PC-3 (cell line): ENCODE results near the gene LRP1B. TPM values are rescaled to one million over a fixed set of nuclear protein-coding genes. Genes with fewer than 3 reads are reported as not detected.
A peak's percentile ranks its signal among the peaks of the same experiment; 100 is the strongest.

Experiments
- ATAC-seq: fragments of 200-7000 bp; cut with Tn5 transposase; 2 replicates; pipeline ENCODE4 v1.9.1; 2020; ENCODE audit warnings: mild to moderate bottlenecking, moderate library complexity
- BruUV-seq: library from RNA; stranded (reverse); fragments of 400-500 nt; replicated peaks from 2 replicates; lab custom pipeline; 2021; lab: Mats Ljungman, UMichigan
- CTCF ChIA-PET: fragments of 300-600 bp; sonication (Branson Sonifier 250); formaldehyde crosslinking; loops from one replicate; lab custom pipeline; 2022; ENCODE audit warnings: antibody characterized with exemption; lab: Charles Lee
- POLR2A ChIA-PET: fragments of 300-600 bp; sonication (Branson Sonifier 250); formaldehyde crosslinking; loops from one replicate; lab custom pipeline; 2022; ENCODE audit warnings: antibody characterized with exemption; ENCODE audit not compliant: unreplicated experiment; lab: Charles Lee
- DNase-seq: peaks from one replicate; pipeline ENCODE4 v3.0.0-alpha.2; 2015
- H2AFZ ChIP-seq: fragments of 300-600 bp; sonication (generic); 2 replicates; pipeline ENCODE4 v1.6.0; 2016; ENCODE audit warnings: antibody characterized with exemption, low read length
- H3F3A ChIP-seq: fragments of 300-600 bp; sonication (generic); one replicate; pipeline ENCODE4 v1.6.0; 2017; ENCODE audit warnings: antibody characterized with exemption, low read length, control low read depth, mild to moderate bottlenecking; ENCODE audit not compliant: unreplicated experiment
- H3K27ac ChIP-seq: fragments of 300-600 bp; sonication (generic); 2 replicates; pipeline ENCODE4 v1.5.1; 2016; ENCODE audit warnings: mild to moderate bottlenecking, low read length
- H3K27me3 ChIP-seq: fragments of 300-600 bp; sonication (generic); 2 replicates; pipeline ENCODE4 v1.6.1; 2016; ENCODE audit warnings: low read length, mixed read lengths
- H3K36me3 ChIP-seq: fragments of 300-600 bp; sonication (generic); 2 replicates; pipeline ENCODE4 v1.6.1; 2016; ENCODE audit warnings: low read depth, mixed run types, low read length, mixed read lengths
- H3K4me1 ChIP-seq: fragments of 300-600 bp; sonication (generic); 2 replicates; pipeline ENCODE4 v1.5.1; 2016; ENCODE audit warnings: low read length; ENCODE audit not compliant: insufficient read depth
- H3K4me2 ChIP-seq: fragments of 300-600 bp; sonication (generic); 2 replicates; pipeline ENCODE4 v1.6.0; 2016; ENCODE audit warnings: low read length
- H3K4me3 ChIP-seq: fragments of 300-600 bp; sonication (generic); 2 replicates; pipeline ENCODE4 v1.5.1; 2016; ENCODE audit warnings: mild to moderate bottlenecking, low read length, mixed read lengths
- H3K79me2 ChIP-seq: fragments of 300-600 bp; sonication (generic); 2 replicates; pipeline ENCODE4 v1.6.1; 2017; ENCODE audit warnings: low read length, mixed read lengths
- H3K9ac ChIP-seq: fragments of 300-600 bp; sonication (generic); 2 replicates; pipeline ENCODE4 v1.6.0; 2016; ENCODE audit warnings: mild to moderate bottlenecking, low read length
- H3K9me2 ChIP-seq: fragments of 300-600 bp; sonication (generic); replicated peaks from 2 replicates; pipeline ENCODE4 v1.6.1; 2016; ENCODE audit warnings: mixed run types, low read length, mixed read lengths
- H3K9me3 ChIP-seq: fragments of 300-600 bp; sonication (generic); 2 replicates; pipeline ENCODE4 v1.6.1; 2016; ENCODE audit warnings: low read length, mixed read lengths
- H4K20me1 ChIP-seq: fragments of 300-600 bp; sonication (generic); 2 replicates; pipeline ENCODE4 v1.6.1; 2016; ENCODE audit warnings: low read length, mixed read lengths
- EZH2 ChIP-seq: fragments of 300-600 bp; sonication (generic); IDR thresholded peaks from one replicate; pipeline ENCODE4 v1.6.1; 2017; ENCODE audit warnings: antibody characterized with exemption, mild to moderate bottlenecking, low read length; ENCODE audit not compliant: unreplicated experiment
- EZH2phosphoT487 ChIP-seq: fragments of 300-600 bp; sonication (generic); IDR thresholded peaks from 2 replicates; pipeline ENCODE4 v1.6.1; 2018; ENCODE audit warnings: mild to moderate bottlenecking, antibody characterized with exemption, low read length, borderline replicate concordance
- intact Hi-C: fragments of 100-400 bp; cut with micrococcal nuclease; formaldehyde crosslinking; loops from 2 replicates; pipeline ENCODE4 v1.9.0; 2023
- total RNA-seq: library from RNA; depleted of rRNA; stranded (reverse); fragments of >200 nt; gene quantifications from 2 replicates; pipeline ENCODE4 v1.2.3, GENCODE V29; 2014
- TF ChIP-seq, protein P1 (sequence below): fragments of 300-600 bp; sonication (generic); conservative IDR thresholded peaks from 2 replicates; pipeline ENCODE4 v1.5.1; 2017; ENCODE audit warnings: antibody characterized with exemption, low read depth, mild to moderate bottlenecking, low read length

LRP1B gene
- total RNA-seq, 1 experiment from 2014 or later, result 0.04 TPM

GRCh38 chr2:141618457-141618856 lies 512.4 kb downstream of the LRP1B start:
- ChIA-PET POLR2A (no interaction called here), CTCF (no interaction called here)
- no TSS peak for BruUV-seq
- TF ChIP-seq, protein P1, sequence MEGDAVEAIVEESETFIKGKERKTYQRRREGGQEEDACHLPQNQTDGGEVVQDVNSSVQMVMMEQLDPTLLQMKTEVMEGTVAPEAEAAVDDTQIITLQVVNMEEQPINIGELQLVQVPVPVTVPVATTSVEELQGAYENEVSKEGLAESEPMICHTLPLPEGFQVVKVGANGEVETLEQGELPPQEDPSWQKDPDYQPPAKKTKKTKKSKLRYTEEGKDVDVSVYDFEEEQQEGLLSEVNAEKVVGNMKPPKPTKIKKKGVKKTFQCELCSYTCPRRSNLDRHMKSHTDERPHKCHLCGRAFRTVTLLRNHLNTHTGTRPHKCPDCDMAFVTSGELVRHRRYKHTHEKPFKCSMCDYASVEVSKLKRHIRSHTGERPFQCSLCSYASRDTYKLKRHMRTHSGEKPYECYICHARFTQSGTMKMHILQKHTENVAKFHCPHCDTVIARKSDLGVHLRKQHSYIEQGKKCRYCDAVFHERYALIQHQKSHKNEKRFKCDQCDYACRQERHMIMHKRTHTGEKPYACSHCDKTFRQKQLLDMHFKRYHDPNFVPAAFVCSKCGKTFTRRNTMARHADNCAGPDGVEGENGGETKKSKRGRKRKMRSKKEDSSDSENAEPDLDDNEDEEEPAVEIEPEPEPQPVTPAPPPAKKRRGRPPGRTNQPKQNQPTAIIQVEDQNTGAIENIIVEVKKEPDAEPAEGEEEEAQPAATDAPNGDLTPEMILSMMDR, result no peak
- no peak for TF ChIP-seq EZH2phosphoT487
- no peak for TF ChIP-seq EZH2
- no peaks in the 10 kb centered on the region for H3K27me3 ChIP-seq
- no peak overlapping the region for H2AFZ ChIP-seq
- intact Hi-C loops, result no loop called here
- H3F3A ChIP-seq, result no peaks in the 10 kb centered on the region
- H3K9ac ChIP-seq, result no peak overlapping the region
- no peaks in the 10 kb centered on the region for H3K79me2 ChIP-seq
- DNase-seq (no peak), ATAC-seq (no peak)
- no peaks in the 10 kb centered on the region for H3K36me3 ChIP-seq
- H4K20me1 ChIP-seq, result no peaks in the 10 kb centered on the region
- H3K9me3 ChIP-seq, result no peaks in the 10 kb centered on the region
- H3K4me1 ChIP-seq, result no peaks in the 10 kb centered on the region
- H3K9me2 ChIP-seq, result no peaks in the 10 kb centered on the region
- H3K4me3 ChIP-seq, result no peak overlapping the region
- no peak overlapping the region for H3K27ac ChIP-seq
- no peak overlapping the region for H3K4me2 ChIP-seq

GRCh38 chr2:141611981-141612380 lies 518.8 kb downstream of the LRP1B start:
- ChIA-PET POLR2A (no interaction called here), CTCF (no interaction called here)
- no peaks in the 10 kb centered on the region for H3K27me3 ChIP-seq
- no peaks in the 10 kb centered on the region for H3K9me2 ChIP-seq
- H3K4me3 ChIP-seq, result peak overlapping the region; percentile 40
- intact Hi-C loops, result loop anchor here (5.0 kb wide), 1 partner anchor 300 kb away; no protein-coding TSS in a partner anchor
- H3K79me2 ChIP-seq, result no peaks in the 10 kb centered on the region
- no peaks in the 10 kb centered on the region for H4K20me1 ChIP-seq
- H3K27ac ChIP-seq, result peak overlapping the region; percentile 79
- peaks cover 24% of the 10 kb centered on the region for H3K4me1 ChIP-seq
- BruUV-seq, result no TSS peak
- H2AFZ ChIP-seq, result peak overlapping the region; percentile 19
- H3F3A ChIP-seq, result no peaks in the 10 kb centered on the region
- no peaks in the 10 kb centered on the region for H3K9me3 ChIP-seq
- peak overlapping the region; percentile 48 for H3K9ac ChIP-seq
- DNase-seq, result peak; percentile 75
- TF ChIP-seq EZH2 (no peak), EZH2phosphoT487 (no peak)
- TF ChIP-seq, protein P1, result no peak
- no peaks in the 10 kb centered on the region for H3K36me3 ChIP-seq
- H3K4me2 ChIP-seq, result peak overlapping the region; percentile 61
- peak; percentile 87 for ATAC-seq

- ATAC-seq, result peak; percentile 63
Observed at GRCh38 chr2:141611176-141611571, 519.6 kb downstream of the LRP1B start.

More at GRCh38 chr2:141611176-141611571, 519.6 kb downstream of the LRP1B start:
- Histone ChIP-seq H2AFZ (0 out of 2 replicates have a peak overlapping the region, but pooled peaks have one; percentile 19), H3K9me2 (no peaks in the 10 kb centered on the region), H3K79me2 (no peaks in the 10 kb centered on the region), H3K36me3 (no peaks in the 10 kb centered on the region), H3K27me3 (no peaks in the 10 kb centered on the region), H3F3A (no peaks in the 10 kb centered on the region), H3K9ac (peak overlapping the region; percentile 48), H3K9me3 (no peaks in the 10 kb centered on the region), H3K27ac (peak overlapping the region; percentile 79), H3K4me1 (peaks cover 24% of the 10 kb centered on the region), H3K4me3 (peak overlapping the region; percentile 40; the same call in 1 of the 2 replicates), H3K4me2 (peak overlapping the region; percentile 61), H4K20me1 (no peaks in the 10 kb centered on the region)
- intact Hi-C loops, result loop anchor here (5.0 kb wide), 1 partner anchor 301 kb away; no protein-coding TSS in a partner anchor
- ChIA-PET CTCF (interaction anchor here (0.5 kb wide), 1 partner anchor 56 kb away, joined by 4 read pairs; no protein-coding TSS in a partner anchor), POLR2A (no interaction called here)
- no TSS peak for BruUV-seq
- no peak for TF ChIP-seq EZH2
- TF ChIP-seq EZH2phosphoT487, result no peak
- TF ChIP-seq, protein P1, result no peak
- DNase-seq, result peak; percentile 41
